Tracheal epithelial cell (primary cell): ENCODE results near the gene TMEM150B. TPM values are rescaled to one million over a fixed set of nuclear protein-coding genes. Genes with fewer than 3 reads are reported as not detected.

Experiments used
- total RNA-seq: library from RNA; depleted of rRNA; stranded (reverse); fragments of >200 nt; gene quantifications from 2 replicates; pipeline ENCODE4 v1.2.1, GENCODE V29; 2014

Gene TMEM150B
- total RNA-seq: not detected in 2 replicates

GRCh38 chr19:55325172-55325571, at the start of gene TMEM150B:
TMEM150B (minus strand) TSS chr19:55325341; CDS start chr19:55321036, 4,305 bp downstream.

GRCh38 chr19:55370305-55370988, 45.3 kb upstream of the TMEM150B start, which contains the start of gene IL11:
IL11 (minus strand) TSS chr19:55370463; CDS start chr19:55370310, 153 bp downstream.

GRCh38 chr19:55362990-55363716, 38.0 kb upstream of the TMEM150B start, which contains the start of gene GARIN5B:
GARIN5B (minus strand) TSS chr19:55363260; CDS start chr19:55363066, 194 bp downstream.

GRCh38 chr19:55354698-55355212, 29.6 kb upstream of the TMEM150B start, which contains the start of gene COX6B2:
COX6B2 (minus strand) TSS chr19:55354719; CDS start chr19:55354521, 198 bp downstream.

GRCh38 chr19:55339105-55339888, 14.2 kb upstream of the TMEM150B start, which contains the start of gene KMT5C:
KMT5C (plus strand) TSS chr19:55339876; CDS start chr19:55341937, 2,061 bp downstream.

GRCh38 chr19:55283548-55284377, 41.4 kb downstream of the TMEM150B start, which contains the start of gene BRSK1:
BRSK1 (plus strand) TSS chr19:55283997; CDS start chr19:55284443, 446 bp downstream.

GRCh38 chr19:55279770-55280643, 45.1 kb downstream of the TMEM150B start, which contains the start of gene HSPBP1:
HSPBP1 (minus strand) TSS chr19:55280110; CDS start chr19:55279608, 502 bp downstream.

Other genes with a start within 250 kb of the TMEM150B start
- gene EPS8L1, start 249.5 kb downstream of the TMEM150B start, total RNA-seq: 92.1 and 125 TPM in 2 replicates
- gene PPP1R12C, start 207.7 kb downstream of the TMEM150B start, total RNA-seq: 18.1 and 26.5 TPM in 2 replicates
- 79.9 and 106 TPM in 2 replicates for gene TNNT1, start 176.1 kb downstream of the TMEM150B start, total RNA-seq
- gene TNNI3, start 167.6 kb downstream of the TMEM150B start, total RNA-seq: 0.72 and 2.1 TPM in 2 replicates
- 1.2 and 1.5 TPM in 2 replicates for gene DNAAF3, start 158.7 kb downstream of the TMEM150B start, total RNA-seq
- gene SYT5, start 145.1 kb downstream of the TMEM150B start, total RNA-seq: 0.72 and 1.3 TPM in 2 replicates
- 1.7 and 3.0 TPM in 2 replicates for gene PTPRH, start 115.8 kb downstream of the TMEM150B start, total RNA-seq
- 0.21 and 0.24 TPM in 2 replicates for gene TMEM86B, start 96.6 kb downstream of the TMEM150B start, total RNA-seq
- gene PPP6R1, start 66.3 kb downstream of the TMEM150B start, total RNA-seq: 17.9 and 22.7 TPM in 2 replicates
- gene HSPBP1, start 45.2 kb downstream of the TMEM150B start, total RNA-seq: 37.1 and 43.1 TPM in 2 replicates
- gene BRSK1, start 41.3 kb downstream of the TMEM150B start, total RNA-seq: 0.21 and 0.48 TPM in 2 replicates
- 6.4 and 10.6 TPM in 2 replicates for gene KMT5C, start 14.5 kb upstream of the TMEM150B start, total RNA-seq
- gene COX6B2, start 29.4 kb upstream of the TMEM150B start, total RNA-seq: 0.64 TPM in 1 of 2 replicates, not detected in the other
- gene GARIN5B, start 37.9 kb upstream of the TMEM150B start, total RNA-seq: not detected in 2 replicates
- gene IL11, start 45.1 kb upstream of the TMEM150B start, total RNA-seq: 1.7 and 15.9 TPM in 2 replicates
- 0.96 TPM in 1 of 2 replicates, not detected in the other for gene TMEM190, start 51.5 kb upstream of the TMEM150B start, total RNA-seq
- 9.6 and 24.3 TPM in 2 replicates for gene TMEM238, start 59.0 kb upstream of the TMEM150B start, total RNA-seq
- 142 and 275 TPM in 2 replicates for gene RPL28, start 60.6 kb upstream of the TMEM150B start, total RNA-seq
- 18.5 and 42.2 TPM in 2 replicates for gene UBE2S, start 82.4 kb upstream of the TMEM150B start, total RNA-seq
- not detected in 2 replicates for gene SHISA7, start 118.0 kb upstream of the TMEM150B start, total RNA-seq
- 49.2 and 88.9 TPM in 2 replicates for gene ISOC2, start 136.3 kb upstream of the TMEM150B start, total RNA-seq
- gene C19orf85, start 139.4 kb upstream of the TMEM150B start, total RNA-seq: not detected in 2 replicates
- 0.48 and 1.1 TPM in 2 replicates for gene ZNF628, start 151.3 kb upstream of the TMEM150B start, total RNA-seq
- 7.9 and 11.1 TPM in 2 replicates for gene NAT14, start 159.8 kb upstream of the TMEM150B start, total RNA-seq
- 0.24 TPM in 1 of 2 replicates, not detected in the other for gene SSC5D, start 163.1 kb upstream of the TMEM150B start, total RNA-seq
- 0.72 TPM in 1 of 2 replicates, not detected in the other for gene SBK2, start 211.8 kb upstream of the TMEM150B start, total RNA-seq
- gene SBK3, start 220.2 kb upstream of the TMEM150B start, total RNA-seq: not detected in 2 replicates